Thyroid gland (tissue), 4 donors: ENCODE data around the gene CCDC116. TPM values are rescaled to one million over a fixed set of nuclear protein-coding genes. Genes with fewer than 3 reads are reported as not detected.
A peak's percentile ranks its signal among the peaks of the same experiment; 100 is the strongest.

Experiments used
- DNase-seq, 2 donors: peaks; one replicate each; pipeline ENCODE4 v3.0.0-alpha.2; 2019
- H3K27ac ChIP-seq, 3 donors: fragments of 200-600 bp; sonication (generic); 1 replicate in 2 of 3; 2 replicates in 1 of 3; pipeline ENCODE4 v1.5.1; 2016 to 2019; ENCODE audit warnings: mild to moderate bottlenecking in 1 of 3, moderate library complexity in 1 of 3
- H3K27me3 ChIP-seq: fragments of 200-600 bp; sonication (generic); one replicate; pipeline ENCODE4 v1.5.1; 2019
- H3K36me3 ChIP-seq, 2 donors: fragments of 200-600 bp; sonication (generic); one replicate each; pipeline ENCODE4 v1.5.1; 2016 to 2019
- H3K4me1 ChIP-seq, 2 donors: fragments of 200-600 bp; sonication (generic); one replicate each; pipeline ENCODE4 v1.5.1; 2017 to 2019
- H3K4me3 ChIP-seq, 3 donors: fragments of 200-600 bp; sonication (generic); replicated peaks in 1 of 3; 1 replicate in 2 of 3; 2 replicates in 1 of 3; pipeline ENCODE4 v1.5.1; 2016; ENCODE audit warnings: mild to moderate bottlenecking in 1 of 3
- H3K9me3 ChIP-seq: fragments of 200-600 bp; sonication (generic); one replicate; pipeline ENCODE4 v1.5.1; 2017
- CTCF ChIP-seq, 6 experiments: fragments of 200-600 bp in 3 of 6; fragments of 450-650 bp in 3 of 6; sonication (generic) in 3 of 6; IDR thresholded peaks; one replicate each; pipeline ENCODE4 v1.5.1; 2016 to 2019; ENCODE audit warnings: antibody characterized with exemption in 6 of 6, mild to moderate bottlenecking in 2 of 6, inconsistent platforms in 1 of 6, moderate library complexity in 1 of 6
- POLR2A ChIP-seq, 2 donors: fragments of 450-650 bp; IDR thresholded peaks; one replicate each; pipeline ENCODE4 v1.6.1; 2017; ENCODE audit warnings: antibody characterized with exemption in 2 of 2, mild to moderate bottlenecking in 2 of 2, moderate library complexity in 1 of 2
- WGBS, 2 donors: methylation state at CpG; one replicate each; pipeline ENCODE4 v1.1.5; 2017; 5-methylcytosine and 5-hydroxymethylcytosine counted together
- intact Hi-C: fragments of 100-400 bp; cut with DNase I; formaldehyde crosslinking; loops from one replicate; pipeline ENCODE4 v1.15.1; 2023
- total RNA-seq, 4 donors: library from RNA; depleted of rRNA; stranded (reverse); fragments of >200 nt; gene quantifications; one replicate each; pipeline ENCODE4 v1.2.3, GENCODE V29; 2016

CCDC116 gene
- total RNA-seq, 4 donors from 2014 or later: 0.27 to 1.6 (median 0.74) TPM

GRCh38 chr22:21624120-21624879, 8.3 kb upstream of the CCDC116 start:
- H3K4me3 ChIP-seq: no peak overlapping the region
- no peaks in the 10 kb centered on the region for H3K27me3 ChIP-seq
- peaks cover 10 to 23% of the 10 kb centered on the region in 2 donors for H3K4me1 ChIP-seq
- intact Hi-C loops: no loop called here
- H3K9me3 ChIP-seq: no peaks in the 10 kb centered on the region
- WGBS, 2 donors: 72 to 73% methylated on average over 8 of the region's 8 CpGs
- peak in 1 of 2 donors; percentile 44 for DNase-seq
- TF ChIP-seq POLR2A (IDR thresholded peaks at IDR 0.05) (no peak), CTCF (IDR thresholded peaks at IDR 0.05) (peak in 1 of 6 experiments; percentile 24)
- H3K36me3 ChIP-seq: peaks cover 3% of the 10 kb centered on the region in 2 donors
- no peak overlapping the region for H3K27ac ChIP-seq

GRCh38 chr22:21624880-21625791, 7.4 kb upstream of the CCDC116 start:
- H3K4me3 ChIP-seq: no peak overlapping the region
- intact Hi-C loops: no loop called here
- no peaks in the 10 kb centered on the region for H3K9me3 ChIP-seq
- no peak for DNase-seq
- peaks cover 10 to 23% of the 10 kb centered on the region in 2 donors for H3K4me1 ChIP-seq
- 82 to 91% methylated on average over 12 of the region's 12 CpGs for WGBS, 2 donors
- TF ChIP-seq POLR2A (IDR thresholded peaks at IDR 0.05): no peak
- no peak for TF ChIP-seq CTCF (IDR thresholded peaks at IDR 0.05)
- no peaks in the 10 kb centered on the region for H3K27me3 ChIP-seq
- H3K36me3 ChIP-seq: peaks cover 3% of the 10 kb centered on the region in 2 donors
- no peak overlapping the region for H3K27ac ChIP-seq

- H3K27me3 ChIP-seq: no peaks in the 10 kb centered on the region
Observed at GRCh38 chr22:21626073-21626734, 6.4 kb upstream of the CCDC116 start.

GRCh38 chr22:21626735-21627469, 5.7 kb upstream of the CCDC116 start:
- TF ChIP-seq POLR2A (IDR thresholded peaks at IDR 0.05) (no peak), CTCF (IDR thresholded peaks at IDR 0.05) (no peak)
- intact Hi-C loops: no loop called here
- Histone ChIP-seq H3K4me1 (peaks cover 10 to 23% of the 10 kb centered on the region in 2 donors), H3K9me3 (no peaks in the 10 kb centered on the region), H3K27me3 (no peaks in the 10 kb centered on the region), H3K4me3 (no peak overlapping the region), H3K36me3 (peaks cover 2 to 3% of the 10 kb centered on the region in 2 donors), H3K27ac (no peak overlapping the region)
- WGBS, 2 donors: 79 to 81% methylated on average over 11 of the region's 11 CpGs
- no peak for DNase-seq

More at GRCh38 chr22:21626073-21626734, 6.4 kb upstream of the CCDC116 start:
- intact Hi-C loops: no loop called here
- no peak for DNase-seq
- WGBS, 2 donors: 53 to 59% methylated on average over 3 to 4 of the region's 4 CpGs
- Histone ChIP-seq H3K4me1 (peaks cover 10 to 23% of the 10 kb centered on the region in 2 donors), H3K36me3 (peaks cover 3% of the 10 kb centered on the region in 2 donors), H3K27ac (no peak overlapping the region), H3K9me3 (no peaks in the 10 kb centered on the region), H3K4me3 (no peak overlapping the region)
- no peak for TF ChIP-seq CTCF (IDR thresholded peaks at IDR 0.05)
- no peak for TF ChIP-seq POLR2A (IDR thresholded peaks at IDR 0.05)
